Body of pancreas (tissue), 4 donors: ENCODE results near the gene DOCK9. TPM values are rescaled to one million over a fixed set of nuclear protein-coding genes. Genes with fewer than 3 reads are reported as not detected.

Experiments used
- ATAC-seq: fragments of 150-250 bp; one replicate; pipeline ENCODE4 v1.9.1; 2016
- DNase-seq, 4 donors: peaks; one replicate each; pipeline ENCODE4 v3.0.0-alpha.2; 2019
- H3K27ac ChIP-seq, 4 donors: fragments of 200-600 bp; sonication (generic); 1 replicate in 3 of 4; 2 replicates in 1 of 4; pipeline versions ENCODE4 v1.5.1 to v1.6.1; 2016 to 2019; ENCODE audit warnings: mild to moderate bottlenecking in 1 of 4, mixed read lengths in 1 of 4, moderate library complexity in 1 of 4
- H3K27me3 ChIP-seq, 2 donors: fragments of 200-600 bp; sonication (generic); one replicate each; pipeline ENCODE4 v1.6.0; 2016; ENCODE audit warnings: mild to moderate bottlenecking in 1 of 2
- H3K36me3 ChIP-seq, 2 donors: fragments of 200-600 bp; sonication (generic); replicated peaks in 1 of 2; 2 replicates each; pipeline ENCODE4 v1.5.1; 2016; ENCODE audit warnings: low read depth in 2 of 2; ENCODE audit not compliant: insufficient read depth in 1 of 2
- H3K4me1 ChIP-seq: fragments of 200-600 bp; sonication (generic); one replicate; pipeline ENCODE4 v1.6.0; 2016
- H3K4me3 ChIP-seq, 2 donors: fragments of 200-600 bp; sonication (generic); 1 replicate in 1 of 2; 2 replicates in 1 of 2; pipeline ENCODE4 v1.5.1; 2016 to 2019
- H3K9me3 ChIP-seq, 3 donors: fragments of 200-600 bp; sonication (generic); 1 replicate in 2 of 3; 2 replicates in 1 of 3; pipeline ENCODE4 v1.5.1; 2016
- CTCF ChIP-seq, 7 experiments: fragments of 450-650 bp in 4 of 7; fragments of 200-600 bp in 3 of 7; sonication (generic) in 3 of 7; IDR thresholded peaks; one replicate each; pipeline ENCODE4 v1.5.1; 2016 to 2019; ENCODE audit warnings: antibody characterized with exemption in 7 of 7
- POLR2A ChIP-seq, 3 donors: fragments of 450-650 bp; IDR thresholded peaks; one replicate each; pipeline ENCODE4 v1.6.1; 2016; ENCODE audit warnings: antibody characterized with exemption in 3 of 3, mild to moderate bottlenecking in 2 of 3
- WGBS, 2 donors: methylation state at CpG; one replicate each; pipeline ENCODE4 v1.1.5; 2017; 5-methylcytosine and 5-hydroxymethylcytosine counted together
- intact Hi-C: fragments of 100-400 bp; cut with DNase I; formaldehyde crosslinking; loops from one replicate; pipeline ENCODE4 v1.15.1; 2023
- total RNA-seq, 2 donors: library from RNA; depleted of rRNA; stranded (reverse); fragments of >200 nt; gene quantifications; one replicate each; pipeline ENCODE4 v1.1.0, GENCODE V29; 2016

DOCK9 gene
- total RNA-seq, 2 donors from 2014 or later, result 35.3 to 73.5 TPM

DNA sequence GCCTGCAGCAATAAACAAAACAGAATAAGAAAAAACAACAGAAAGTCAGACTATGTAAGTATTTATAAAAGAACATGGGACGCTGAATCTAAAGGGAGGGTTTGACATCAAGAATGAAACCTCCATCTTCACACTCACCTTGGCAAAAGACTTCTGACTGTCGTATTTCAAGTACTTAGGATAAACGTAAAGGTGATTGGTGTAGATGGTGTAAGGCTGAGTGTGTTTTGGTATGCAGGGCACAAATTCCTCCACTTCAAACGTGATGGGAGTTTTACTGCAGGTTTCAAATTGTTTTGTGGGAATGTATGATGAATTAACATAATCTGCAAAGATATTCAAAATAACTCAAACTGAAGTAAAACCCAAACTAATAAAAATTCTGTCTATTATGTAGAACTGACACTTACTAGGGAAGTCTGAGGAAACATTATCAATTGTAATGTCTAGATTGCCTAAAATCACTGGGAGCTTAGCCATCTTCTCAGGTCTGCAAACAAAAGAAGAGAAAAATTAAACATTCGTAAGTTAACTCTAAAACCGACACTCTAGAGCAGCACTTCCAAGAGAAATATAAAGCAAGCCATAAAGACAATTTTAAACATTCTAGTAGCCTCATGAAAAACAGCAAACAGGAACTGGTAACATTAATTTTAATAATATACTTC is 89.5 kb downstream of the DOCK9 start:
- intact Hi-C loops, result no loop called here
- H3K36me3 ChIP-seq, result peaks cover 5% of the 10 kb centered on the region in 2 donors
- no peaks in the 10 kb centered on the region for H3K4me1 ChIP-seq
- DNase-seq, result no peak
- no peak overlapping the region for H3K27ac ChIP-seq
- H3K27me3 ChIP-seq, result no peaks in the 10 kb centered on the region
- no peaks in the 10 kb centered on the region for H3K9me3 ChIP-seq
- H3K4me3 ChIP-seq, result no peak overlapping the region
- no peak for ATAC-seq
- WGBS, 2 donors, result 78 to 80% methylated on average over 6 of the region's 6 CpGs
- TF ChIP-seq POLR2A (IDR thresholded peaks at IDR 0.05) (no peak), CTCF (IDR thresholded peaks at IDR 0.05) (no peak)

DNA sequence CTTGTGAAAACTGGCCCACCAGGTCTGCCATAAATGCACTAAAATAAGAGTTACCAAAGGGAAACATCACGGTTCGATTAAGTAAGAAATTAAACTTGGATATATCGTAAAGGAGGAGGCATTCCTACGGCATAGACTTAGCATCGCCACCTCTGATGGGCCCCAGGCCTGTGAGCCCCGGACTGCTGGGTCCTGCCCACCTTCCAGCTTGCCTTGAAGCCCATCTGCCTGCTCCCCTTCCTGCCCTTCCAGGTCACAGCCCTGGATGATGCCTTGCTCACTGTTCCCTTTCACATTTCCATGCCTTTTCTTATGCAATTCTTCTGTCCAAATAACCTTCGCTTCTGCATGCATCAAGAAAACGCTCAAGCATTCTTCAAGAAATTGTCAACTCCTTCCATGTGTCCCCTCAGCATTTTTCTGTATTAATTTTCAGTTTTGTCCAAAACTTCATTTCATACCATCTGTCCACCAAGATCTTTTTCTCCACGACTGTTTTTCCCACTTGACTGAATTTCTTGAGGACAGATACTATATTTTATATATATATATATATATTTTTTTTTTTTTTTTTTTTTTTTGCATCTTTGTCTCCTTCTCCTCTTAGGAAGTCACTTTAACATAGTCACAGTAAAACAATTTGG is 91.2 kb downstream of the DOCK9 start:
- no peaks in the 10 kb centered on the region for H3K4me1 ChIP-seq
- intact Hi-C loops, result no loop called here
- H3K36me3 ChIP-seq, result peaks cover 5 to 6% of the 10 kb centered on the region in 2 donors

DNA sequence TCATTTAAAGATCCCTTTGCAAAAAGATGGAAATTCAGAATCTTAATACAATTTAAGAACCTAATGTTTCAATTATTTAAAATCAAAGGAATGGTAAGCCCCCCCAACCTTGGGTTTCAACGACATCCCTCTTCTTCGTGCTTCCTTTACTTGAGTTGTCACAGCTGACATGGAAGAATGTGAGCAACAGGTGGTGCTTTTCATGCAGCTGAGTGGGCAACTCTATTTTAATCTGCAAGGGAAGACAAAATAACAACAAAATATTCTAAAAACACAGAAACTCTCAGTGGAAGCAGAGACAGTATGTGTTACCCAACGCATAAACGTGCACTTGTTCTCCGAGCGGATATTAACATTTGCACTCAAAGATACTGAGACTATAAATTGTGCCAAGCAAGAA is 92.3 kb downstream of the DOCK9 start:
- Histone ChIP-seq H3K36me3 (peaks cover 5 to 10% of the 10 kb centered on the region in 2 donors), H3K27me3 (no peaks in the 10 kb centered on the region), H3K27ac (no peak overlapping the region), H3K4me3 (no peak overlapping the region), H3K9me3 (no peaks in the 10 kb centered on the region), H3K4me1 (no peaks in the 10 kb centered on the region)
- 92 to 95% methylated on average over 6 of the region's 6 CpGs for WGBS, 2 donors
- DNase-seq (no peak), ATAC-seq (no peak)
- no peak for TF ChIP-seq POLR2A (IDR thresholded peaks at IDR 0.05)
- no peak for TF ChIP-seq CTCF (IDR thresholded peaks at IDR 0.05)
- intact Hi-C loops, result no loop called here

More for the DNA sequence above, 91.2 kb downstream of the DOCK9 start:
- 94 to 96% methylated on average over 9 of the region's 9 CpGs for WGBS, 2 donors
- DNase-seq, result no peak
- Histone ChIP-seq H3K4me3 (no peak overlapping the region), H3K27me3 (no peaks in the 10 kb centered on the region), H3K9me3 (no peaks in the 10 kb centered on the region), H3K27ac (no peak overlapping the region)
- ATAC-seq, result no peak
- TF ChIP-seq POLR2A (IDR thresholded peaks at IDR 0.05) (no peak), CTCF (IDR thresholded peaks at IDR 0.05) (no peak)

DNA sequence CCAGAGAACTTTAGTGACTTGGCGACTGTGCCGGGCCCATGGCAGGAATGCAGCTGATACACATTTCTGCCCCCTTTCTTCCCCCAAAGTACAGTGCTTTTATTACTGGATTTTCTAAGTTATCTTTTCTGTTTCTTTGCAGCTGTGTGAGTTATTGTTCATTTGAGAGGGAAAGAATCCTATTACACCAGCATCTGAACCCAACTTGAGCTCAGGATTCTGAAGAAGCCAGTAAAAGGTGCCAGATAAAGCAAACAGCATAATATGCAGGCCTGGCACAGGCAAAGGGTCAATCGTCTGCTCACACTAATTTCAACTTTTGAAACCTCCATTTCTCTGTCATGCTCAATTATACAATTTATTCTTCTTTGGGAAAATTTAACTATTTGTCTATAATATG is 93.9 kb downstream of the DOCK9 start:
- DNase-seq (no peak), ATAC-seq (no peak)
- WGBS, 2 donors, result 57 to 59% methylated on average over 3 of the region's 3 CpGs
- H3K4me1 ChIP-seq, result no peaks in the 10 kb centered on the region
- TF ChIP-seq CTCF (IDR thresholded peaks at IDR 0.05) (no peak), POLR2A (IDR thresholded peaks at IDR 0.05) (no peak)
- no peaks in the 10 kb centered on the region for H3K9me3 ChIP-seq
- H3K36me3 ChIP-seq, result peaks cover 5 to 15% of the 10 kb centered on the region in 2 donors
- intact Hi-C loops, result no loop called here
- H3K4me3 ChIP-seq, result no peak overlapping the region
- H3K27ac ChIP-seq, result no peak overlapping the region
- H3K27me3 ChIP-seq, result no peaks in the 10 kb centered on the region

DNA sequence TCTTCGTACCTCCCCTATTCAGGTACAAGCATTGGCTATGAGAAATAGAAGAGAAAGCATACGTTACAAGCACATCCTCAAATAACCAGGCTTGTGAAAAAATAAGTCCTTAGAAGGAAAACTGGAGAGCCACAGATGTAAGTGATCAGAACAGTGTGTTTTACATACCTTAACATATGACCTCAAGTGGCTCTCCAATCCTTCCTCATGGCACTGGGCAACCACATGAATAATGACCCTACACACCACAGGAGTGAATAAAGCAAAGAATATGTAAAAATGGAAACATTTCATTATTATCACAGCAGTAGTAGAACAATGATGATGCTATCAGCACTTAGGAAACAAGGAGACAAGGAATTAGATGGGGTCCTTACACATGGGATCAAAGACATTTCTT is 96.5 kb downstream of the DOCK9 start:
- no peak overlapping the region for H3K27ac ChIP-seq
- H3K9me3 ChIP-seq, result no peaks in the 10 kb centered on the region
- peaks cover 5 to 12% of the 10 kb centered on the region in 2 donors for H3K36me3 ChIP-seq
- no peak overlapping the region for H3K4me3 ChIP-seq
- ATAC-seq, result no peak
- intact Hi-C loops, result no loop called here
- WGBS, 2 donors, result 85 to 98% methylated on average over 2 of the region's 2 CpGs
- H3K27me3 ChIP-seq, result no peaks in the 10 kb centered on the region
- DNase-seq, result no peak
- TF ChIP-seq POLR2A (IDR thresholded peaks at IDR 0.05) (no peak), CTCF (IDR thresholded peaks at IDR 0.05) (no peak)
- H3K4me1 ChIP-seq, result no peaks in the 10 kb centered on the region
